Measurements from ENCODE around the gene CEMIP2.
"Not testable (repeated sequence)": the region's sequence is repeated elsewhere in the genome, so short reads cannot be mapped to it uniquely, and the experiment has no call there.

Gene CEMIP2

GRCh38 chr9:71768388-71769174 lies at the start of gene CEMIP2:
Gene CEMIP2, minus strand, starts transcription at chr9:71768513. Its CDS starts 18,140 bp downstream, at chr9:71750373.
- DNase-seq: peak; percentile 72 to 81

- DNase-seq: no peak
Observed at GRCh38 chr9:71816916-71817451, 48.7 kb upstream of the CEMIP2 start.

- no peak for DNase-seq
Observed at GRCh38 chr9:71814815-71815214, 46.5 kb upstream of the CEMIP2 start.

- DNase-seq: no peak
Observed at GRCh38 chr9:71814226-71814625, 45.9 kb upstream of the CEMIP2 start.

- no peak for DNase-seq
Observed at GRCh38 chr9:71812385-71812784, 44.1 kb upstream of the CEMIP2 start.

- DNase-seq: no peak
Observed at GRCh38 chr9:71808068-71808467, 39.8 kb upstream of the CEMIP2 start.

- DNase-seq: peak; percentile 78 to 89
Observed at GRCh38 chr9:71806901-71807307, 38.6 kb upstream of the CEMIP2 start.

- not testable (repeated sequence) for DNase-seq
Observed at GRCh38 chr9:71805096-71805495, 36.8 kb upstream of the CEMIP2 start.

- DNase-seq: no peak
Observed at GRCh38 chr9:71801826-71802225, 33.5 kb upstream of the CEMIP2 start.

- no peak for DNase-seq
Observed at GRCh38 chr9:71797266-71797665, 29.0 kb upstream of the CEMIP2 start.

GRCh38 chr9:71796100-71796767 lies 27.9 kb upstream of the CEMIP2 start:
- no peak for DNase-seq

- DNase-seq: no peak
Observed at GRCh38 chr9:71795097-71795813, 26.9 kb upstream of the CEMIP2 start.

GRCh38 chr9:71793386-71794105 lies 25.2 kb upstream of the CEMIP2 start:
- DNase-seq: no peak

- no peak for DNase-seq
Observed at GRCh38 chr9:71791875-71792274, 23.6 kb upstream of the CEMIP2 start.

- no peak for DNase-seq
Observed at GRCh38 chr9:71790296-71790695, 22.0 kb upstream of the CEMIP2 start.

- DNase-seq: no peak
Observed at GRCh38 chr9:71783120-71783523, 14.8 kb upstream of the CEMIP2 start.

- no peak for DNase-seq
Observed at GRCh38 chr9:71781391-71781790, 13.1 kb upstream of the CEMIP2 start.

GRCh38 chr9:71780953-71781352 lies 12.6 kb upstream of the CEMIP2 start:
- no peak for DNase-seq

GRCh38 chr9:71778085-71778484 lies 9.8 kb upstream of the CEMIP2 start:
- DNase-seq: no peak

GRCh38 chr9:71774920-71775319 lies 6.6 kb upstream of the CEMIP2 start:
- no peak for DNase-seq

GRCh38 chr9:71772726-71773125 lies 4.4 kb upstream of the CEMIP2 start:
- no peak for DNase-seq

- DNase-seq: no peak
Observed at GRCh38 chr9:71770170-71770569, 1.9 kb upstream of the CEMIP2 start.

All from Kasumi-1 (cell line).